HG02759 (cell line): ENCODE measurements around the gene NXPH4.

Experiments
- ATAC-seq: cut with Tn5 transposase; IDR thresholded peaks from one replicate; pipeline ENCODE4 v1.9.1; 2021; ENCODE audit warnings: mild to moderate bottlenecking, moderate library complexity; ENCODE audit not compliant: unreplicated experiment

Gene NXPH4

GRCh38 chr12:57216014-57216911 is at the start of gene NXPH4:
NXPH4 (plus strand) TSS chr12:57216794; CDS start chr12:57216970, 176 bp downstream.
- ATAC-seq, result peak; percentile 38

GRCh38 chr12:57166971-57167371 is 49.6 kb upstream of the NXPH4 start:
- ATAC-seq, result no peak

- no peak for ATAC-seq
Measured at GRCh38 chr12:57168058-57168457, 48.5 kb upstream of the NXPH4 start.

GRCh38 chr12:57169046-57169795 is 47.4 kb upstream of the NXPH4 start:
- no peak for ATAC-seq

GRCh38 chr12:57169969-57170368 is 46.6 kb upstream of the NXPH4 start:
- no peak for ATAC-seq

- no peak for ATAC-seq
Measured at GRCh38 chr12:57170408-57170807, 46.2 kb upstream of the NXPH4 start.

- ATAC-seq, result no peak
Measured at GRCh38 chr12:57170927-57171326, 45.7 kb upstream of the NXPH4 start.

- ATAC-seq, result no peak
Measured at GRCh38 chr12:57171668-57172067, 44.9 kb upstream of the NXPH4 start.

- ATAC-seq, result no peak
Measured at GRCh38 chr12:57173089-57173488, 43.5 kb upstream of the NXPH4 start.

- no peak for ATAC-seq
Measured at GRCh38 chr12:57173683-57174082, 42.9 kb upstream of the NXPH4 start.

- no peak for ATAC-seq
Measured at GRCh38 chr12:57175428-57176138, 41.0 kb upstream of the NXPH4 start.

GRCh38 chr12:57176139-57176477 is 40.5 kb upstream of the NXPH4 start:
- ATAC-seq, result no peak

GRCh38 chr12:57176846-57177245 is 39.7 kb upstream of the NXPH4 start:
- no peak for ATAC-seq

- ATAC-seq, result no peak
Measured at GRCh38 chr12:57177354-57177753, 39.2 kb upstream of the NXPH4 start.

- no peak for ATAC-seq
Measured at GRCh38 chr12:57178213-57178612, 38.4 kb upstream of the NXPH4 start.

- ATAC-seq, result no peak
Measured at GRCh38 chr12:57179331-57180086, 37.1 kb upstream of the NXPH4 start.

- ATAC-seq, result no peak
Measured at GRCh38 chr12:57180321-57180989, 36.1 kb upstream of the NXPH4 start.

GRCh38 chr12:57181072-57181471 is 35.5 kb upstream of the NXPH4 start:
- no peak for ATAC-seq

GRCh38 chr12:57181561-57182155 is 34.9 kb upstream of the NXPH4 start:
- no peak for ATAC-seq
